PC-3 (cell line): Measurements from ENCODE around the gene ENDOV. TPM values are rescaled to one million over a fixed set of nuclear protein-coding genes. Genes with fewer than 3 reads are reported as not detected.
A peak's percentile ranks its signal among the peaks of the same experiment; 100 is the strongest.

Experiments
- ATAC-seq: fragments of 200-7000 bp; cut with Tn5 transposase; 2 replicates; pipeline ENCODE4 v1.9.1; 2020; ENCODE audit warnings: mild to moderate bottlenecking, moderate library complexity
- Bru-seq: library from RNA; stranded (reverse); fragments of 400-500 nt; gene quantifications from one replicate; lab custom pipeline; 2021; lab: Mats Ljungman, UMichigan
- BruChase-seq, 2 experiments: library from RNA; stranded (reverse); fragments of 400-500 nt; gene quantifications; one replicate each; lab custom pipeline; 2021; lab: Mats Ljungman, UMichigan
- BruUV-seq: library from RNA; stranded (reverse); fragments of 400-500 nt; replicated peaks from 2 replicates; lab custom pipeline; 2021; lab: Mats Ljungman, UMichigan
- CTCF ChIA-PET: fragments of 300-600 bp; sonication (Branson Sonifier 250); formaldehyde crosslinking; loops from one replicate; lab custom pipeline; 2022; ENCODE audit warnings: antibody characterized with exemption; lab: Charles Lee
- POLR2A ChIA-PET: fragments of 300-600 bp; sonication (Branson Sonifier 250); formaldehyde crosslinking; loops from one replicate; lab custom pipeline; 2022; ENCODE audit warnings: antibody characterized with exemption; ENCODE audit not compliant: unreplicated experiment; lab: Charles Lee
- DNase-seq: peaks from one replicate; pipeline ENCODE4 v3.0.0-alpha.2; 2015
- H2AFZ ChIP-seq: fragments of 300-600 bp; sonication (generic); 2 replicates; pipeline ENCODE4 v1.6.0; 2016; ENCODE audit warnings: antibody characterized with exemption, low read length
- H3F3A ChIP-seq: fragments of 300-600 bp; sonication (generic); one replicate; pipeline ENCODE4 v1.6.0; 2017; ENCODE audit warnings: antibody characterized with exemption, low read length, control low read depth, mild to moderate bottlenecking; ENCODE audit not compliant: unreplicated experiment
- H3K27ac ChIP-seq: fragments of 300-600 bp; sonication (generic); 2 replicates; pipeline ENCODE4 v1.5.1; 2016; ENCODE audit warnings: mild to moderate bottlenecking, low read length
- H3K27me3 ChIP-seq: fragments of 300-600 bp; sonication (generic); 2 replicates; pipeline ENCODE4 v1.6.1; 2016; ENCODE audit warnings: low read length, mixed read lengths
- H3K36me3 ChIP-seq: fragments of 300-600 bp; sonication (generic); 2 replicates; pipeline ENCODE4 v1.6.1; 2016; ENCODE audit warnings: low read depth, mixed run types, low read length, mixed read lengths
- H3K4me1 ChIP-seq: fragments of 300-600 bp; sonication (generic); 2 replicates; pipeline ENCODE4 v1.5.1; 2016; ENCODE audit warnings: low read length; ENCODE audit not compliant: insufficient read depth
- H3K4me2 ChIP-seq: fragments of 300-600 bp; sonication (generic); 2 replicates; pipeline ENCODE4 v1.6.0; 2016; ENCODE audit warnings: low read length
- H3K4me3 ChIP-seq: fragments of 300-600 bp; sonication (generic); 2 replicates; pipeline ENCODE4 v1.5.1; 2016; ENCODE audit warnings: mild to moderate bottlenecking, low read length, mixed read lengths
- H3K79me2 ChIP-seq: fragments of 300-600 bp; sonication (generic); 2 replicates; pipeline ENCODE4 v1.6.1; 2017; ENCODE audit warnings: low read length, mixed read lengths
- H3K9ac ChIP-seq: fragments of 300-600 bp; sonication (generic); 2 replicates; pipeline ENCODE4 v1.6.0; 2016; ENCODE audit warnings: mild to moderate bottlenecking, low read length
- H3K9me2 ChIP-seq: fragments of 300-600 bp; sonication (generic); replicated peaks from 2 replicates; pipeline ENCODE4 v1.6.1; 2016; ENCODE audit warnings: mixed run types, low read length, mixed read lengths
- H3K9me3 ChIP-seq: fragments of 300-600 bp; sonication (generic); 2 replicates; pipeline ENCODE4 v1.6.1; 2016; ENCODE audit warnings: low read length, mixed read lengths
- H4K20me1 ChIP-seq: fragments of 300-600 bp; sonication (generic); 2 replicates; pipeline ENCODE4 v1.6.1; 2016; ENCODE audit warnings: low read length, mixed read lengths
- EZH2 ChIP-seq: fragments of 300-600 bp; sonication (generic); IDR thresholded peaks from one replicate; pipeline ENCODE4 v1.6.1; 2017; ENCODE audit warnings: antibody characterized with exemption, mild to moderate bottlenecking, low read length; ENCODE audit not compliant: unreplicated experiment
- EZH2phosphoT487 ChIP-seq: fragments of 300-600 bp; sonication (generic); IDR thresholded peaks from 2 replicates; pipeline ENCODE4 v1.6.1; 2018; ENCODE audit warnings: mild to moderate bottlenecking, antibody characterized with exemption, low read length, borderline replicate concordance
- intact Hi-C: fragments of 100-400 bp; cut with micrococcal nuclease; formaldehyde crosslinking; loops from 2 replicates; pipeline ENCODE4 v1.9.0; 2023
- long read RNA-seq: library from polyadenylated mRNA; unstranded; transcript quantifications from one replicate; pipeline ENCODE4 v2.0.0, GENCODE V29; 2021; ENCODE audit not compliant: unreplicated experiment
- total RNA-seq: library from RNA; depleted of rRNA; stranded (reverse); fragments of >200 nt; gene quantifications from 2 replicates; pipeline ENCODE4 v1.2.3, GENCODE V29; 2014; rRNA removed
- TF ChIP-seq, protein P1 (sequence below): fragments of 300-600 bp; sonication (generic); conservative IDR thresholded peaks from 2 replicates; pipeline ENCODE4 v1.5.1; 2017; ENCODE audit warnings: antibody characterized with exemption, low read depth, mild to moderate bottlenecking, low read length

The ENDOV gene
- 57.9 and 59.3 TPM in 2 replicates for total RNA-seq
- Bru-seq, nascent RNA: percentile 78 among the genes with signal in this experiment
- percentile 81 among the genes with signal in this experiment for BruChase-seq, experiment 1, labeled RNA remaining after a 6-hour chase
- BruChase-seq, experiment 2, labeled RNA remaining after a 2-hour chase: percentile 87 among the genes with signal in this experiment
- long read RNA-seq, transcript ENDOV-213 (9 exons, 2,680 nt): major isoform, 13 of 147 reads
- long read RNA-seq, transcript ENDOV-201 (8 exons, 1,226 nt): minor isoform, 6 of 147 reads
- long read RNA-seq, partial matches to known transcripts: 72 of 147 reads
- long read RNA-seq, other reads (novel, unspliced or antisense): 51 of 147 reads

DNA sequence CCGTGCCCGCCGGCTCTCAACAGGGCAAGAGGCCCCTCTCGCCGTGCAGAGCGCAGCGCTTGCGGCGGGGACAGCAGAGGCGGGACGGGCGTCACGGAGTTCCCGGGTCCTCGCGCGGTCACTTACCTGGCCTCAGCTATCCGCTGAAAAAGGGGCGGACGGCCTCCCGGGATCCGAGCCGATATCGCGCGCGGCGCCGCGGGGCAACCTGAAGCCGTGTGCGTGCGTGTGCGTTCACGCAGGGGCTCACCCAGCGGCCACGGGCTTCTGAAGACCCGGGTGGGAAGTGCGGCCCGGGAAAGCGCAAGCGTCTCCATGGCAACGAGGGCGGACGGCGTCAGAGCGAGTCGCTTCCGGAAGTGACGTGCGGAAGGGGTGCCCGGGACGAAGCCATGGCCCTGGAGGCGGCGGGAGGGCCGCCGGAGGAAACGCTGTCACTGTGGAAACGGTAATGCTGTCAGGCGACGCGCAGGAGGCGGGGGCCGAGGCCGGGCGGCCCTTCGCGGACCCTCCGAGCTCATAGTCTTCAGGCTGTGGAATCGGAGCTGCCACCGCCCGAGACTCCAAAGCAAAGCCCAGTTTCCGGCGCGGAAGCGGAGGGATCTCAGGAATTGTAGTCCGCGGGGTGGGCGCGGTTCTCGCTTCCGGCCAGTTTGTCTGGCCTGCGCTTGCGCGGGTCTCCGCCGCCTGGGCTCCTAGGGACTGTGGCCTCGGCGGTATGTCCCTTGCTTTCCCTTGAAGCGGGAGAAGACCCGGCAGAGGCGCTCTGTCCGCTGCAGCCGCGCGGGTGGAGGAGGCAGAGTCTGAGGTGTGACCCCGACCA lies at the start of gene ENDOV:
TSS of gene ENDOV (plus strand) at position 365 of the 823 bp plus-strand sequence. CDS start at position 393, 28 bp downstream.
- BruUV-seq: TSS peak; percentile 64
- Histone ChIP-seq H3K9me3 (no peaks in the 10 kb centered on the region), H3K9me2 (no peaks in the 10 kb centered on the region), H3K4me3 (peak within 1 kb of the TSS; percentile 79), H3K4me1 (peaks cover 14% of the 10 kb centered on the region), H3K36me3 (peaks cover 3% of the 10 kb centered on the region; the same call in 1 of the 2 replicates), H3K79me2 (peaks cover 25% of the 10 kb centered on the region), H3K27ac (peak within 1 kb of the TSS; percentile 83), H3K4me2 (peak within 1 kb of the TSS; percentile 97), H3K27me3 (no peaks in the 10 kb centered on the region), H3F3A (no peaks in the 10 kb centered on the region), H4K20me1 (no peaks in the 10 kb centered on the region), H3K9ac (peak within 1 kb of the TSS; percentile 94), H2AFZ (peak within 1 kb of the TSS; percentile 87)
- POLR2A ChIA-PET: interaction anchor here (0.6 to 0.7 kb wide), 2 partner anchors 115 to 604 kb away, joined by 3 to 4 read pairs; no protein-coding TSS in a partner anchor
- peak; percentile 95 for DNase-seq
- intact Hi-C loops: no loop called here
- peak; percentile 87 for ATAC-seq
- no peak for TF ChIP-seq EZH2
- CTCF ChIA-PET: no interaction called here

DNA sequence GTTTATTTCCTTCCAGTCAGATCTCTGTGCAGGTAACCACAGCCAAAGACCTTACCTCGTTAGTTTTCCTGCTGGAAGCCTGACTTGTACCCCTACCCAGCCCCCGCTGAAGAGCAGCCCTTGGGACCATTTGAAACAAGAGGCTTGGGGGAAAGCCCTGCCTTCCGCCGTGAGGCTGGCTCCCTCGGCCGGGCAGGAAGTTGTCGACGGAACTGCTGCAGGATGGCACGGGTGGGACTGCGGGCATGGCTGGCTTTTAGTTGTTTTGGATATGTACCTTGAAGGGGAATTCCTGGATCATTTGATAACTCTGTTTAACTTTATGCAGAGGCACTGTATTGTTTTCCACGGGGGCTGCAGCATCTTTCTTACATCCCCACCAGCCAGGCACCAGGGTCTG lies 49.0 kb upstream of the ENDOV start:
- BruUV-seq: no TSS peak
- Histone ChIP-seq H3K36me3 (peaks cover 64% of the 10 kb centered on the region), H3K27ac (no peak overlapping the region), H3K9me2 (no peaks in the 10 kb centered on the region), H3K4me2 (no peak overlapping the region), H2AFZ (no peak overlapping the region), H3K79me2 (no peaks in the 10 kb centered on the region), H3K4me3 (no peak overlapping the region), H3K4me1 (no peaks in the 10 kb centered on the region), H3F3A (no peaks in the 10 kb centered on the region), H3K9ac (no peak overlapping the region), H3K27me3 (no peaks in the 10 kb centered on the region), H4K20me1 (no peaks in the 10 kb centered on the region), H3K9me3 (no peaks in the 10 kb centered on the region)
- DNase-seq (no peak), ATAC-seq (no peak)
- POLR2A ChIA-PET: no interaction called here
- CTCF ChIA-PET: no interaction called here
- no peak for TF ChIP-seq EZH2phosphoT487
- TF ChIP-seq, protein P1, sequence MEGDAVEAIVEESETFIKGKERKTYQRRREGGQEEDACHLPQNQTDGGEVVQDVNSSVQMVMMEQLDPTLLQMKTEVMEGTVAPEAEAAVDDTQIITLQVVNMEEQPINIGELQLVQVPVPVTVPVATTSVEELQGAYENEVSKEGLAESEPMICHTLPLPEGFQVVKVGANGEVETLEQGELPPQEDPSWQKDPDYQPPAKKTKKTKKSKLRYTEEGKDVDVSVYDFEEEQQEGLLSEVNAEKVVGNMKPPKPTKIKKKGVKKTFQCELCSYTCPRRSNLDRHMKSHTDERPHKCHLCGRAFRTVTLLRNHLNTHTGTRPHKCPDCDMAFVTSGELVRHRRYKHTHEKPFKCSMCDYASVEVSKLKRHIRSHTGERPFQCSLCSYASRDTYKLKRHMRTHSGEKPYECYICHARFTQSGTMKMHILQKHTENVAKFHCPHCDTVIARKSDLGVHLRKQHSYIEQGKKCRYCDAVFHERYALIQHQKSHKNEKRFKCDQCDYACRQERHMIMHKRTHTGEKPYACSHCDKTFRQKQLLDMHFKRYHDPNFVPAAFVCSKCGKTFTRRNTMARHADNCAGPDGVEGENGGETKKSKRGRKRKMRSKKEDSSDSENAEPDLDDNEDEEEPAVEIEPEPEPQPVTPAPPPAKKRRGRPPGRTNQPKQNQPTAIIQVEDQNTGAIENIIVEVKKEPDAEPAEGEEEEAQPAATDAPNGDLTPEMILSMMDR: no peak
- no peak for TF ChIP-seq EZH2
- intact Hi-C loops: no loop called here

DNA sequence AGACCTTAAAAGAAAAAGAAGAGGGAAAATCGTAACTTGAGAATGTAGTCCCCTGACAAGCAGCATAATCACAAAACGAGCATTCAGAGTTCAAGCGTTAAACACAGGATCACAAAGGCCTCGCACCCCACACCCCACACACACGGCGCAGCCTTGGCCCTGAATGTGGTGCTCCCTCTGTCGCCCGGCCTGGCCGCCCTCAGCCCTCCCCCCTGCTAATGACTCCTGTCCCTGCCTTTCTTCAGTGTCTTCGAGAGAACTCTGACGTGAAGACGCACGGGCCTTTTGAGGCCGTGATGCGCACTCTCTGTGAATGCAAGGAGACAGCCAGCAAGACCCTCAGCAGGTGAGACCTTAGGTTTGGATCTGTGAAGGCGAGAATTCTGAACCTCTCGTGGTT lies 47.5 kb upstream of the ENDOV start:
- H2AFZ ChIP-seq: no peak overlapping the region
- no peaks in the 10 kb centered on the region for H3K4me1 ChIP-seq
- CTCF ChIA-PET: no interaction called here
- H3K27ac ChIP-seq: no peak overlapping the region
- no peak overlapping the region for H3K9ac ChIP-seq
- intact Hi-C loops: no loop called here
- no peaks in the 10 kb centered on the region for H4K20me1 ChIP-seq
- H3K27me3 ChIP-seq: no peaks in the 10 kb centered on the region
- no peak for TF ChIP-seq EZH2phosphoT487
- no peak for TF ChIP-seq EZH2
- TF ChIP-seq, protein P1: no peak
- no peak for DNase-seq
- POLR2A ChIA-PET: no interaction called here
- no peak overlapping the region for H3K4me3 ChIP-seq
- H3K9me3 ChIP-seq: no peaks in the 10 kb centered on the region
- H3K4me2 ChIP-seq: no peak overlapping the region
- H3K9me2 ChIP-seq: no peaks in the 10 kb centered on the region
- no peak for ATAC-seq
- H3K79me2 ChIP-seq: no peaks in the 10 kb centered on the region
- no peaks in the 10 kb centered on the region for H3F3A ChIP-seq
- BruUV-seq: no TSS peak
- H3K36me3 ChIP-seq: peaks cover 61% of the 10 kb centered on the region
